SK-N-SH (cell line): Measurements from ENCODE around the gene LPP. TPM values are rescaled to one million over a fixed set of nuclear protein-coding genes. Genes with fewer than 3 reads are reported as not detected.

Experiments
- CTCF ChIA-PET: fragments of 300-600, 350-600 bp; formaldehyde crosslinking; extraction: SDS; loops from one replicate; lab custom pipeline; 2021; lab: Yijun Ruan, JAX
- POLR2A ChIA-PET: fragments of 350-600 bp; sonication (Branson Sonifier 250); formaldehyde crosslinking; extraction: SDS; loops from one replicate; lab custom pipeline; 2020; ENCODE audit warnings: antibody characterized with exemption, inconsistent platforms; lab: Yijun Ruan, JAX
- DNase-seq: peaks from one replicate; pipeline ENCODE4 v3.0.0; 2012
- H2AFZ ChIP-seq: fragments of 200-600 bp; sonication (generic); 2 replicates; pipeline ENCODE4 v1.8.1; 2016; ENCODE audit warnings: antibody characterized with exemption, mild to moderate bottlenecking, low read depth
- H3F3A ChIP-seq: fragments of 200-600 bp; sonication (generic); replicated peaks from 2 replicates; pipeline ENCODE3; 2016; ENCODE audit warnings: antibody characterized with exemption, mild to moderate bottlenecking; ENCODE audit not compliant: insufficient read depth
- H3K27ac ChIP-seq, 2 experiments: fragments of 200-500 bp in 1 of 2; fragments of 200-600 bp in 1 of 2; sonication (Bioruptor generic) in 1 of 2; sonication (generic), shearing (Covaris generic) in 1 of 2; 2 replicates each; pipeline versions ENCODE4 v1.5.1 to v1.6.1; 2014 to 2016; ENCODE audit warnings: low read depth in 2 of 2, inconsistent platforms in 1 of 2, low read length in 1 of 2, mild to moderate bottlenecking in 1 of 2, mixed read lengths in 1 of 2
- H3K27me3 ChIP-seq: fragments of 200-600 bp; sonication (generic), shearing (Covaris generic); 2 replicates; pipeline ENCODE4 v1.6.1; 2016; ENCODE audit warnings: mixed run types; ENCODE audit not compliant: insufficient read depth
- H3K36me3 ChIP-seq, 2 experiments: fragments of 200-500 bp in 1 of 2; fragments of 200-600 bp in 1 of 2; sonication (Bioruptor generic) in 1 of 2; sonication (generic) in 1 of 2; replicated peaks in 1 of 2; 2 replicates each; pipeline versions ENCODE3 to v1.5.1; 2014 to 2016; ENCODE audit warnings: low read length in 1 of 2, mild to moderate bottlenecking in 1 of 2; ENCODE audit not compliant: insufficient read depth in 2 of 2, control insufficient read depth in 1 of 2
- H3K4me1 ChIP-seq, 2 experiments: fragments of 200-500 bp in 1 of 2; fragments of 200-600 bp in 1 of 2; sonication (Bioruptor generic) in 1 of 2; sonication (generic), shearing (Covaris generic) in 1 of 2; 2 replicates each; pipeline versions ENCODE4 v1.5.1 to v1.6.1; 2014 to 2016; ENCODE audit warnings: low read depth in 1 of 2, low read length in 1 of 2, mixed run types in 1 of 2; ENCODE audit not compliant: insufficient read depth in 2 of 2, control insufficient read depth in 1 of 2
- H3K4me2 ChIP-seq: fragments of 200-600 bp; sonication (generic), shearing (Covaris generic); 2 replicates; pipeline ENCODE4 v1.6.1; 2017; ENCODE audit warnings: mixed run types
- H3K4me3 ChIP-seq, 2 experiments: fragments of 200-500 bp in 1 of 2; fragments of 200-600 bp in 1 of 2; sonication (Bioruptor generic) in 1 of 2; sonication (generic), shearing (Covaris generic) in 1 of 2; 2 replicates each; pipeline versions ENCODE4 v1.5.1 to v1.8.1; 2014 to 2016; ENCODE audit warnings: low read depth in 2 of 2, inconsistent platforms in 1 of 2, low read length in 1 of 2, mild to moderate bottlenecking in 1 of 2, mixed read lengths in 1 of 2, moderate library complexity in 1 of 2
- H3K79me2 ChIP-seq: fragments of 200-600 bp; sonication (generic); 2 replicates; pipeline ENCODE4 v1.8.1; 2017; ENCODE audit warnings: mild to moderate bottlenecking; ENCODE audit not compliant: insufficient read depth
- H3K9ac ChIP-seq: fragments of 200-600 bp; sonication (generic); 2 replicates; pipeline ENCODE4 v1.6.1; 2017; ENCODE audit warnings: mixed run types
- H3K9me2 ChIP-seq: fragments of 200-600 bp; sonication (generic); 2 replicates; pipeline ENCODE4 v1.6.1; 2017; ENCODE audit warnings: mixed run types
- H3K9me3 ChIP-seq: fragments of 200-600 bp; sonication (generic); 2 replicates; pipeline ENCODE4 v1.6.1; 2017; ENCODE audit warnings: mixed run types, mild to moderate bottlenecking, moderate library complexity
- H4K20me1 ChIP-seq: fragments of 200-600 bp; sonication (generic); 2 replicates; pipeline ENCODE4 v1.6.1; 2017; ENCODE audit warnings: mild to moderate bottlenecking, mixed run types; ENCODE audit not compliant: insufficient read depth
- CHD2 ChIP-seq: fragments of 150-350 bp; IDR thresholded peaks from 2 replicates; pipeline ENCODE4 v1.6.1; 2018; ENCODE audit warnings: low read length; ENCODE audit not compliant: partially characterized antibody
- ELF1 ChIP-seq: IDR thresholded peaks from 2 replicates; pipeline ENCODE4 v1.4.0; 2012
- EP300 ChIP-seq, 2 experiments: IDR thresholded peaks; 2 replicates each; pipeline versions ENCODE4 v1.4.0 to v1.6.1; 2012; ENCODE audit warnings: borderline replicate concordance in 1 of 2, low read depth in 1 of 2, low read length in 1 of 2
- EZH2phosphoT487 ChIP-seq: fragments of 200-600 bp; sonication (generic); IDR thresholded peaks from 2 replicates; pipeline ENCODE4 v1.6.1; 2017; ENCODE audit warnings: low read depth, mixed run types, mild to moderate bottlenecking, antibody characterized with exemption, moderate library complexity, borderline replicate concordance
- FOXJ3 ChIP-seq: sonication (generic); formaldehyde crosslinking; IDR thresholded peaks from 2 replicates; pipeline ENCODE4 v1.5.1; 2020; ENCODE audit warnings: mild to moderate bottlenecking, missing genetic modification reagents
- GABPA ChIP-seq: IDR thresholded peaks from 2 replicates; pipeline ENCODE4 v1.4.0; 2012; ENCODE audit warnings: low read depth, mild to moderate bottlenecking
- JUND ChIP-seq: IDR thresholded peaks from 2 replicates; pipeline ENCODE4 v1.4.0; 2012
- MEF2A ChIP-seq: IDR thresholded peaks from 2 replicates; pipeline ENCODE4 v1.4.0; 2012; ENCODE audit warnings: low read depth, borderline replicate concordance
- MXI1 ChIP-seq: IDR thresholded peaks from 2 replicates; pipeline ENCODE4 v1.6.1; 2012; ENCODE audit warnings: mild to moderate bottlenecking, low read depth, low read length, improper control_type of control experiment
- NRF1 ChIP-seq: IDR thresholded peaks from 2 replicates; pipeline ENCODE4 v1.6.1; 2012; ENCODE audit warnings: low read depth, mild to moderate bottlenecking, low read length
- POLR2AphosphoS5 ChIP-seq: IDR thresholded peaks from 2 replicates; pipeline ENCODE4 v1.6.1; 2012; ENCODE audit warnings: low read depth, low read length
- RCOR1 ChIP-seq: fragments of 150-350 bp; IDR thresholded peaks from 2 replicates; pipeline ENCODE4 v1.6.1; 2017; ENCODE audit warnings: antibody characterized with exemption, low read length
- RFX5 ChIP-seq: IDR thresholded peaks from 2 replicates; pipeline ENCODE4 v1.6.1; 2012; ENCODE audit warnings: mild to moderate bottlenecking, improper control_type of control experiment, low read length
- SIN3A ChIP-seq: IDR thresholded peaks from 2 replicates; pipeline ENCODE4 v1.6.1; 2012; ENCODE audit warnings: low read depth, mild to moderate bottlenecking, low read length, moderate library complexity, borderline replicate concordance
- SMC3 ChIP-seq: IDR thresholded peaks from 2 replicates; pipeline ENCODE4 v1.6.1; 2012; ENCODE audit warnings: low read depth, low read length, improper control_type of control experiment
- TAF1 ChIP-seq: IDR thresholded peaks from 2 replicates; pipeline ENCODE4 v1.6.1; 2012; ENCODE audit warnings: low read depth, mild to moderate bottlenecking, low read length, moderate library complexity, borderline replicate concordance
- TCF12 ChIP-seq: IDR thresholded peaks from 2 replicates; pipeline ENCODE4 v1.4.0; 2012
- TEAD4 ChIP-seq: IDR thresholded peaks from 2 replicates; pipeline ENCODE4 v1.4.0; 2012; ENCODE audit warnings: mild to moderate bottlenecking, borderline replicate concordance; ENCODE audit not compliant: insufficient read depth
- WGBS: methylation state at CpG from one replicate; pipeline ENCODE4 v1.1.6; 2017; ENCODE audit warnings: low lambda C conversion rate; 5-methylcytosine and 5-hydroxymethylcytosine counted together
- polyA plus RNA-seq, 3 experiments: library from polyadenylated mRNA; depleted of rRNA; stranded (reverse); fragments of >200 nt; gene quantifications; 2 replicates each; pipeline ENCODE4 v1.2.3, GENCODE V29; 2012
- TF ChIP-seq, protein P1 (sequence below): fragments of 150-350 bp; IDR thresholded peaks from 2 replicates; pipeline ENCODE4 v1.6.1; 2016; ENCODE audit warnings: mild to moderate bottlenecking, low read depth, low read length
- TF ChIP-seq, protein P2 (sequence below): IDR thresholded peaks from 2 replicates; pipeline ENCODE4 v1.4.0; 2012; ENCODE audit warnings: low read depth, borderline replicate concordance
- TF ChIP-seq, protein P3 (sequence below): IDR thresholded peaks from 2 replicates; pipeline ENCODE4; 2012
- TF ChIP-seq, protein P4 (sequence below): fragments of 150-350 bp; IDR thresholded peaks from 2 replicates; pipeline ENCODE4 v1.6.1; 2017; ENCODE audit warnings: antibody characterized with exemption, low read length, low read depth, borderline replicate concordance
- TF ChIP-seq, protein P5 (sequence below): fragments of 200-600 bp; sonication (generic); IDR thresholded peaks from 2 replicates; pipeline ENCODE4 v1.6.1; 2017; ENCODE audit warnings: antibody characterized with exemption, mild to moderate bottlenecking, moderate library complexity

LPP gene
- polyA plus RNA-seq, 1 of the 3 experiments (the other 2 are of a cell fraction): 6.6 TPM

DNA sequence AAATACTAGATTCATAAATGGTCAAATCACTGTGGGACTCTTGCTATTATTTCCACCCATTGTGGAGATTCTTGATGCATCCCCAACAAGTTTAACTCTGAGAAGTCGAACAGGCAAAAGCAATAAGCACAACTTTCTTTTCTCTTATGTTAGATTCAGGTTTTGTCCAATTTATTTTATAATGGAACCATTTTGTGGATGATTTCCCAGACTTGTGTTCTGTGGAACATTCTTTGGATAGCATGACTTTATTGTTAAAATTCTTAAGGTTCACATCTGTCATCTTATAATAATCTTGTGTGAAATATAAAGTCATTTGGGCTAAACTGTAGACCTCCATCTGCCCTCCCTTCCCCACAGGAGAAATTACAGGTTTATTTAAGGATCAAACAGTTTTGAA, 213.7 kb downstream of the LPP start:
- peaks cover 85% of the 10 kb centered on the region for H3K79me2 ChIP-seq
- H3K36me3 ChIP-seq: peaks cover 0 to 6% of the 10 kb centered on the region in 2 experiments
- peaks cover 10% of the 10 kb centered on the region; the same call in 1 of the 2 replicates for H4K20me1 ChIP-seq
- H3K9me3 ChIP-seq: no peaks in the 10 kb centered on the region
- H3K27me3 ChIP-seq: no peaks in the 10 kb centered on the region
- ChIA-PET POLR2A (no interaction called here), CTCF (no interaction called here)
- no peak for DNase-seq
- TF ChIP-seq, protein P1, sequence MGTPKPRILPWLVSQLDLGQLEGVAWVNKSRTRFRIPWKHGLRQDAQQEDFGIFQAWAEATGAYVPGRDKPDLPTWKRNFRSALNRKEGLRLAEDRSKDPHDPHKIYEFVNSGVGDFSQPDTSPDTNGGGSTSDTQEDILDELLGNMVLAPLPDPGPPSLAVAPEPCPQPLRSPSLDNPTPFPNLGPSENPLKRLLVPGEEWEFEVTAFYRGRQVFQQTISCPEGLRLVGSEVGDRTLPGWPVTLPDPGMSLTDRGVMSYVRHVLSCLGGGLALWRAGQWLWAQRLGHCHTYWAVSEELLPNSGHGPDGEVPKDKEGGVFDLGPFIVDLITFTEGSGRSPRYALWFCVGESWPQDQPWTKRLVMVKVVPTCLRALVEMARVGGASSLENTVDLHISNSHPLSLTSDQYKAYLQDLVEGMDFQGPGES: no peak
- no peak for TF ChIP-seq CHD2
- TF ChIP-seq TAF1: no peak
- TF ChIP-seq SMC3: no peak
- TF ChIP-seq ELF1: no peak
- TF ChIP-seq, protein P2, sequence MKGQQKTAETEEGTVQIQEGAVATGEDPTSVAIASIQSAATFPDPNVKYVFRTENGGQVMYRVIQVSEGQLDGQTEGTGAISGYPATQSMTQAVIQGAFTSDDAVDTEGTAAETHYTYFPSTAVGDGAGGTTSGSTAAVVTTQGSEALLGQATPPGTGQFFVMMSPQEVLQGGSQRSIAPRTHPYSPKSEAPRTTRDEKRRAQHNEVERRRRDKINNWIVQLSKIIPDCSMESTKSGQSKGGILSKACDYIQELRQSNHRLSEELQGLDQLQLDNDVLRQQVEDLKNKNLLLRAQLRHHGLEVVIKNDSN: no peak
- no peak for TF ChIP-seq TCF12
- TF ChIP-seq SIN3A: no peak
- TF ChIP-seq, protein P3, sequence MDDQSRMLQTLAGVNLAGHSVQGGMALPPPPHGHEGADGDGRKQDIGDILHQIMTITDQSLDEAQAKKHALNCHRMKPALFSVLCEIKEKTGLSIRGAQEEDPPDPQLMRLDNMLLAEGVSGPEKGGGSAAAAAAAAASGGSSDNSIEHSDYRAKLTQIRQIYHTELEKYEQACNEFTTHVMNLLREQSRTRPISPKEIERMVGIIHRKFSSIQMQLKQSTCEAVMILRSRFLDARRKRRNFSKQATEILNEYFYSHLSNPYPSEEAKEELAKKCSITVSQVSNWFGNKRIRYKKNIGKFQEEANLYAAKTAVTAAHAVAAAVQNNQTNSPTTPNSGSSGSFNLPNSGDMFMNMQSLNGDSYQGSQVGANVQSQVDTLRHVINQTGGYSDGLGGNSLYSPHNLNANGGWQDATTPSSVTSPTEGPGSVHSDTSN: no peak
- no peak for TF ChIP-seq MXI1
- TF ChIP-seq EP300 (IDR thresholded peaks at IDR 0.05; ENCODE audit: borderline replicate concordance in 1 of 2, low read depth in 1 of 2, low read length in 1 of 2): no peak
- TF ChIP-seq FOXJ3 (CRISPR knock-in tag): no peak
- TF ChIP-seq JUND: no peak
- no peak for TF ChIP-seq RCOR1
- no peak for TF ChIP-seq MEF2A
- TF ChIP-seq TEAD4: no peak
- TF ChIP-seq POLR2AphosphoS5: no peak
- no peak overlapping the region for H3K27ac ChIP-seq
- H3K4me3 ChIP-seq: no peak overlapping the region
- H3K4me2 ChIP-seq: no peak overlapping the region
- no peak overlapping the region for H3K9ac ChIP-seq
- no peak overlapping the region for H2AFZ ChIP-seq
- peaks cover 12% of the 10 kb centered on the region for H3F3A ChIP-seq
- WGBS: 42% methylated on average over 1 of the region's 1 CpG
- H3K9me2 ChIP-seq: no peaks in the 10 kb centered on the region
- H3K4me1 ChIP-seq: no peaks in the 10 kb centered on the region; a peak in 2 of 4 replicates

DNA sequence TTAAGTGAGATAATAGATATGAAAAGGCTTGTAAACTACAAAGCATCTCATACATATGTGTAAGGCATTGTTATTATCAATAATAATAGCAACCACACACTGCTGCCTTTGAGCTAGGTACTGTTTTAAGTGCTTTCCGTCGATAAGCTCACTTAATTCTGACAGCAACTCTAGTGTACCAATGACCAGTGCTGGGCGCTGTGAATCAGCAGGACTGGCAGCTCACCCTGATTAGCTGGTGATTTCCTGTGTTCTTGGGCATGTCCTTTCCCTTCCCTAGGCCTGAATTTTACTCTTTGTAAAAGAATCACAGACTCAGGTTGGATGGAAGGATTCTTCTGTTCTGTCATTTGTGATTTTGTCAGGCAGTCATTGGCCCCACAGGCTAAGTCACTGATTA, 215.6 kb downstream of the LPP start:
- Histone ChIP-seq H3K27me3 (no peaks in the 10 kb centered on the region), H3K36me3 (peaks cover 0 to 6% of the 10 kb centered on the region in 2 experiments), H3K9me2 (no peaks in the 10 kb centered on the region), H3K4me3 (no peak overlapping the region), H2AFZ (no peak overlapping the region), H3F3A (peaks cover 9% of the 10 kb centered on the region), H4K20me1 (peaks cover 10% of the 10 kb centered on the region; the same call in 1 of the 2 replicates), H3K9ac (no peak overlapping the region), H3K4me1 (no peaks in the 10 kb centered on the region; a peak in 1 of 4 replicates), H3K27ac (no peak overlapping the region), H3K79me2 (peaks cover 93% of the 10 kb centered on the region), H3K9me3 (no peaks in the 10 kb centered on the region), H3K4me2 (no peak overlapping the region)
- CTCF ChIA-PET: no interaction called here
- 95% methylated on average over 3 of the region's 3 CpGs for WGBS
- no peak for DNase-seq
- POLR2A ChIA-PET: no interaction called here
- no peak for TF ChIP-seq NRF1
- TF ChIP-seq SMC3: no peak
- TF ChIP-seq RFX5: no peak
- no peak for TF ChIP-seq GABPA
- TF ChIP-seq EZH2phosphoT487: no peak
- no peak for TF ChIP-seq CHD2
- TF ChIP-seq, protein P4, sequence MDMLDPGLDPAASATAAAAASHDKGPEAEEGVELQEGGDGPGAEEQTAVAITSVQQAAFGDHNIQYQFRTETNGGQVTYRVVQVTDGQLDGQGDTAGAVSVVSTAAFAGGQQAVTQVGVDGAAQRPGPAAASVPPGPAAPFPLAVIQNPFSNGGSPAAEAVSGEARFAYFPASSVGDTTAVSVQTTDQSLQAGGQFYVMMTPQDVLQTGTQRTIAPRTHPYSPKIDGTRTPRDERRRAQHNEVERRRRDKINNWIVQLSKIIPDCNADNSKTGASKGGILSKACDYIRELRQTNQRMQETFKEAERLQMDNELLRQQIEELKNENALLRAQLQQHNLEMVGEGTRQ: no peak
- TF ChIP-seq EP300 (IDR thresholded peaks at IDR 0.05; ENCODE audit: borderline replicate concordance in 1 of 2, low read depth in 1 of 2, low read length in 1 of 2): no peak
- TF ChIP-seq, protein P5, sequence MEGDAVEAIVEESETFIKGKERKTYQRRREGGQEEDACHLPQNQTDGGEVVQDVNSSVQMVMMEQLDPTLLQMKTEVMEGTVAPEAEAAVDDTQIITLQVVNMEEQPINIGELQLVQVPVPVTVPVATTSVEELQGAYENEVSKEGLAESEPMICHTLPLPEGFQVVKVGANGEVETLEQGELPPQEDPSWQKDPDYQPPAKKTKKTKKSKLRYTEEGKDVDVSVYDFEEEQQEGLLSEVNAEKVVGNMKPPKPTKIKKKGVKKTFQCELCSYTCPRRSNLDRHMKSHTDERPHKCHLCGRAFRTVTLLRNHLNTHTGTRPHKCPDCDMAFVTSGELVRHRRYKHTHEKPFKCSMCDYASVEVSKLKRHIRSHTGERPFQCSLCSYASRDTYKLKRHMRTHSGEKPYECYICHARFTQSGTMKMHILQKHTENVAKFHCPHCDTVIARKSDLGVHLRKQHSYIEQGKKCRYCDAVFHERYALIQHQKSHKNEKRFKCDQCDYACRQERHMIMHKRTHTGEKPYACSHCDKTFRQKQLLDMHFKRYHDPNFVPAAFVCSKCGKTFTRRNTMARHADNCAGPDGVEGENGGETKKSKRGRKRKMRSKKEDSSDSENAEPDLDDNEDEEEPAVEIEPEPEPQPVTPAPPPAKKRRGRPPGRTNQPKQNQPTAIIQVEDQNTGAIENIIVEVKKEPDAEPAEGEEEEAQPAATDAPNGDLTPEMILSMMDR: no peak
